ENCODE results near the gene PACSIN1.

Gene PACSIN1

GRCh38 chr6:34562350-34562749 is 96.5 kb downstream of the PACSIN1 start:
- no peak for DNase-seq (ENCODE audit: low read depth)

- no peak for DNase-seq (ENCODE audit: low read depth)
These were observed 97.1 kb downstream of the PACSIN1 start for GRCh38 chr6:34562861-34563512.

- DNase-seq (ENCODE audit: low read depth), result no peak
These were observed 97.6 kb downstream of the PACSIN1 start for GRCh38 chr6:34563513-34563870.

GRCh38 chr6:34564181-34564580 is 98.3 kb downstream of the PACSIN1 start:
- no peak for DNase-seq (ENCODE audit: low read depth)

- no peak for DNase-seq (ENCODE audit: low read depth)
These were observed 99.9 kb downstream of the PACSIN1 start for GRCh38 chr6:34565722-34566137.

GRCh38 chr6:34566830-34567546 is 101.1 kb downstream of the PACSIN1 start:
- no peak for DNase-seq (ENCODE audit: low read depth)

GRCh38 chr6:34568341-34569201 is 102.7 kb downstream of the PACSIN1 start:
- no peak for DNase-seq (ENCODE audit: low read depth)

- DNase-seq (ENCODE audit: low read depth), result no peak
These were observed 103.6 kb downstream of the PACSIN1 start for GRCh38 chr6:34569361-34569973.

- no peak for DNase-seq (ENCODE audit: low read depth)
These were observed 104.4 kb downstream of the PACSIN1 start for GRCh38 chr6:34570066-34570833.

GRCh38 chr6:34571388-34571787 is 105.5 kb downstream of the PACSIN1 start:
- no peak for DNase-seq (ENCODE audit: low read depth)

GRCh38 chr6:34572021-34572420 is 106.1 kb downstream of the PACSIN1 start:
- no peak for DNase-seq (ENCODE audit: low read depth)

- no peak for DNase-seq (ENCODE audit: low read depth)
These were observed 106.7 kb downstream of the PACSIN1 start for GRCh38 chr6:34572585-34572984.

- DNase-seq (ENCODE audit: low read depth), result no peak
These were observed 107.8 kb downstream of the PACSIN1 start for GRCh38 chr6:34573567-34574183.

- no peak for DNase-seq (ENCODE audit: low read depth)
These were observed 108.9 kb downstream of the PACSIN1 start for GRCh38 chr6:34574647-34575293.

- DNase-seq (ENCODE audit: low read depth), result no peak
These were observed 109.5 kb downstream of the PACSIN1 start for GRCh38 chr6:34575326-34575725.

GRCh38 chr6:34576286-34576955 is 110.5 kb downstream of the PACSIN1 start:
- no peak for DNase-seq (ENCODE audit: low read depth)

- DNase-seq (ENCODE audit: low read depth), result no peak
These were observed 112.8 kb downstream of the PACSIN1 start for GRCh38 chr6:34578445-34579262.

GRCh38 chr6:34580707-34581560 is 115.1 kb downstream of the PACSIN1 start:
- DNase-seq (ENCODE audit: low read depth), result no peak

All from stimulated activated CD8-positive, alpha-beta memory T cell treated with anti-CD3 and anti-CD28 coated beads, Interleukin-15, amount 100 ng/mL, for 1 hour (primary cell).